Thoracic aorta (tissue), 2 donors: ENCODE results near the gene TREM1. TPM values are rescaled to one million over a fixed set of nuclear protein-coding genes. Genes with fewer than 3 reads are reported as not detected.

ENCODE experiments used
- ATAC-seq: fragments of 150-250 bp; one replicate; pipeline ENCODE4 v1.8.0; 2017; ENCODE audit warnings: low read depth; ENCODE audit not compliant: insufficient number of reproducible peaks, low FRiP score
- DNase-seq: peaks from one replicate; pipeline ENCODE4 v3.0.0-alpha.2; 2020; ENCODE audit warnings: low spot score
- H3K27ac ChIP-seq, 2 donors: fragments of 200-600 bp; sonication (generic); 1 replicate in 1 of 2; 2 replicates in 1 of 2; pipeline ENCODE4 v1.5.1; 2016; ENCODE audit warnings: mild to moderate bottlenecking in 2 of 2, moderate library complexity in 2 of 2
- H3K27me3 ChIP-seq: fragments of 200-600 bp; sonication (generic); replicated peaks from 2 replicates; pipeline ENCODE4 v1.6.0; 2016; ENCODE audit warnings: mild to moderate bottlenecking; ENCODE audit not compliant: insufficient read depth
- H3K36me3 ChIP-seq: fragments of 200-600 bp; sonication (generic); one replicate; pipeline ENCODE4 v1.5.1; 2016
- H3K4me1 ChIP-seq, 2 donors: fragments of 200-600 bp; sonication (generic); 1 replicate in 1 of 2; 2 replicates in 1 of 2; pipeline versions ENCODE4 v1.5.1 to v1.6.0; 2016; ENCODE audit warnings: low read depth in 2 of 2, mild to moderate bottlenecking in 1 of 2; ENCODE audit not compliant: control insufficient read depth in 1 of 2
- H3K4me3 ChIP-seq: fragments of 200-600 bp; sonication (generic); 2 replicates; pipeline ENCODE4 v1.5.1; 2016; ENCODE audit warnings: mild to moderate bottlenecking
- H3K9me3 ChIP-seq: fragments of 200-600 bp; sonication (generic); 2 replicates; pipeline ENCODE4 v1.5.1; 2016
- CTCF ChIP-seq: fragments of 200-600 bp; sonication (generic); IDR thresholded peaks from one replicate; pipeline ENCODE4 v1.5.1; 2019; ENCODE audit warnings: antibody characterized with exemption
- total RNA-seq, 2 donors: library from RNA; depleted of rRNA; stranded (reverse); fragments of >200 nt; gene quantifications; one replicate each; pipeline versions ENCODE4 v1.1.0 to v1.2.3, GENCODE V29; 2016

Gene TREM1
- total RNA-seq, 2 donors from 2014 or later = 3.1 to 11.7 TPM

- H3K9me3 ChIP-seq = no peaks in the 10 kb centered on the region
- no peak for ATAC-seq
- TF ChIP-seq CTCF = no peak
- H3K4me3 ChIP-seq = no peak overlapping the region
- H3K36me3 ChIP-seq = no peaks in the 10 kb centered on the region
- no peaks in the 10 kb centered on the region for H3K4me1 ChIP-seq
- no peak overlapping the region for H3K27ac ChIP-seq
- H3K27me3 ChIP-seq = no peaks in the 10 kb centered on the region
- no peak for DNase-seq
Observed at GRCh38 chr6:41291717-41292116, 5.2 kb upstream of the TREM1 start.

GRCh38 chr6:41289815-41290214 is 3.3 kb upstream of the TREM1 start:
- Histone ChIP-seq H3K9me3 (no peaks in the 10 kb centered on the region), H3K4me3 (no peak overlapping the region), H3K36me3 (no peaks in the 10 kb centered on the region), H3K27me3 (no peaks in the 10 kb centered on the region), H3K4me1 (no peaks in the 10 kb centered on the region), H3K27ac (no peak overlapping the region)
- no peak for ATAC-seq
- no peak for TF ChIP-seq CTCF
- no peak for DNase-seq

- H3K4me1 ChIP-seq = no peaks in the 10 kb centered on the region
- DNase-seq (no peak), ATAC-seq (no peak)
- TF ChIP-seq CTCF = no peak
- no peaks in the 10 kb centered on the region for H3K36me3 ChIP-seq
- H3K27me3 ChIP-seq = no peaks in the 10 kb centered on the region
- H3K9me3 ChIP-seq = no peaks in the 10 kb centered on the region
- H3K27ac ChIP-seq = no peak overlapping the region
- H3K4me3 ChIP-seq = no peak overlapping the region
Observed at GRCh38 chr6:41288754-41289129, 2.3 kb upstream of the TREM1 start.

- no peaks in the 10 kb centered on the region for H3K36me3 ChIP-seq
- DNase-seq (no peak), ATAC-seq (no peak)
- no peak overlapping the region for H3K4me3 ChIP-seq
- H3K27ac ChIP-seq = no peak overlapping the region
- H3K27me3 ChIP-seq = no peaks in the 10 kb centered on the region
- no peaks in the 10 kb centered on the region for H3K4me1 ChIP-seq
- H3K9me3 ChIP-seq = no peaks in the 10 kb centered on the region
- no peak for TF ChIP-seq CTCF
Observed at GRCh38 chr6:41288030-41288753, 1.7 kb upstream of the TREM1 start.

GRCh38 chr6:41284726-41285125 is 1.8 kb downstream of the TREM1 start:
- H3K36me3 ChIP-seq = no peaks in the 10 kb centered on the region
- no peaks in the 10 kb centered on the region for H3K4me1 ChIP-seq
- no peaks in the 10 kb centered on the region for H3K9me3 ChIP-seq
- no peak for DNase-seq
- ATAC-seq = no peak
- no peak overlapping the region for H3K4me3 ChIP-seq
- H3K27ac ChIP-seq = no peak overlapping the region
- H3K27me3 ChIP-seq = no peaks in the 10 kb centered on the region
- TF ChIP-seq CTCF = no peak
